GM03348 (cell line): ENCODE data around the gene CST7.

Experiments used
- DNase-seq: peaks from one replicate; pipeline ENCODE4 v3.0.0; 2012; ENCODE audit warnings: low spot score

The CST7 gene

DNA sequence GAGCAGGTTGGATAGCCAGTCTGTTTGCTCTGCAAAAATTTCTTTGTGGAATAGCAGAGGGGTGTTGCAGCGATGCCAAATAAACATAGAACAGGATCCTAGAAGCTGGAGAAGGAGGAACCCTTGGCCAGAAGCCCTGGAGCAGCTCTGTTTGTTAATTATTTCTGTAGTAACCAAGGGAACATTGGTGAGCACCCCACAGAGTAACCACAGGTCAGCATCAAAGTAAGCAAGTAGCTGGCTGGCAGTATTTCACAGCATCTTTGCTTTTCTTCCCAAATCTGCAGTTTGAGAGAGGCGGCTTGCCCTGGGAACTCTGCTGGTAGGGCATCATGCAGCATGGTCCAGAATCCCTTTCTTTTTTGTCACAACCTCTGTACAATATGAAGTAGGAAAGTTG lies 56.2 kb downstream of the CST7 start:
- DNase-seq = no peak

DNA sequence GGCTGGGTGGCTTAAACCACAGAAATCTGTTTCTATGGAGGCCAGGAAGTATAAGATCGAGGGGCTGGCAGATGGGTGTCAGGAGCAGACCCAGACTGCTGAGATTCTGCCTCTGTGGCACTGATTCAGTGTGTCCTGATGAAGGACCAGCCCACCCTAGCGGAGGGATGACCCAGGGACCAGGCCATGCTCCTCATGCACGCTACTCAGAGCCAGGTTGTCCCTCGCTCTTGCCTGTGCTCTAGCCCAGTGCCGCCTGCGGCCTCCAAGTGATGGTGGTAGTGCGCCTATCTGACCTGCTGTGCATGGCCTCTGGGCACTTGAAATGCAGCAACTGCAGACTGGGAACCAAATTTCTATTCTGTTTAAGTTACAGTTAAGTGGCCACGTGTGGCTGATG lies 56.6 kb downstream of the CST7 start:
- DNase-seq = no peak

- DNase-seq = no peak
These were observed 57.5 kb downstream of the CST7 start for GRCh38 chr20:25006431-25007167.

GRCh38 chr20:25007491-25008305 lies 58.6 kb downstream of the CST7 start:
- no peak for DNase-seq

- DNase-seq = no peak
These were observed 59.5 kb downstream of the CST7 start for GRCh38 chr20:25008388-25009217.
